Suprapubic skin (tissue), 4 donors: ENCODE results near the gene IFT172.

ENCODE experiments used
- EP300 ChIP-seq: sonication (generic); formaldehyde crosslinking; IDR thresholded peaks from one replicate; pipeline ENCODE4 v1.6.1; 2017; ENCODE audit warnings: antibody characterized with exemption
- POLR2A ChIP-seq, 2 donors: fragments of 450-650 bp; IDR thresholded peaks; one replicate each; pipeline ENCODE4 v1.6.1; 2017; ENCODE audit warnings: antibody characterized with exemption in 2 of 2, mild to moderate bottlenecking in 2 of 2, moderate library complexity in 2 of 2
- POLR2AphosphoS5 ChIP-seq, 3 donors: sonication (generic); formaldehyde crosslinking; IDR thresholded peaks; one replicate each; pipeline ENCODE4 v1.6.1; 2017; ENCODE audit warnings: antibody characterized with exemption in 3 of 3
- TF ChIP-seq, protein P1 (sequence below), 2 donors: fragments of 200-600 bp in 1 of 2; fragments of 450-650 bp in 1 of 2; sonication (generic) in 1 of 2; IDR thresholded peaks; one replicate each; pipeline ENCODE4 v1.5.1; 2016 to 2019; ENCODE audit warnings: antibody characterized with exemption in 2 of 2, mild to moderate bottlenecking in 1 of 2, moderate library complexity in 1 of 2

- TF ChIP-seq, protein P1, sequence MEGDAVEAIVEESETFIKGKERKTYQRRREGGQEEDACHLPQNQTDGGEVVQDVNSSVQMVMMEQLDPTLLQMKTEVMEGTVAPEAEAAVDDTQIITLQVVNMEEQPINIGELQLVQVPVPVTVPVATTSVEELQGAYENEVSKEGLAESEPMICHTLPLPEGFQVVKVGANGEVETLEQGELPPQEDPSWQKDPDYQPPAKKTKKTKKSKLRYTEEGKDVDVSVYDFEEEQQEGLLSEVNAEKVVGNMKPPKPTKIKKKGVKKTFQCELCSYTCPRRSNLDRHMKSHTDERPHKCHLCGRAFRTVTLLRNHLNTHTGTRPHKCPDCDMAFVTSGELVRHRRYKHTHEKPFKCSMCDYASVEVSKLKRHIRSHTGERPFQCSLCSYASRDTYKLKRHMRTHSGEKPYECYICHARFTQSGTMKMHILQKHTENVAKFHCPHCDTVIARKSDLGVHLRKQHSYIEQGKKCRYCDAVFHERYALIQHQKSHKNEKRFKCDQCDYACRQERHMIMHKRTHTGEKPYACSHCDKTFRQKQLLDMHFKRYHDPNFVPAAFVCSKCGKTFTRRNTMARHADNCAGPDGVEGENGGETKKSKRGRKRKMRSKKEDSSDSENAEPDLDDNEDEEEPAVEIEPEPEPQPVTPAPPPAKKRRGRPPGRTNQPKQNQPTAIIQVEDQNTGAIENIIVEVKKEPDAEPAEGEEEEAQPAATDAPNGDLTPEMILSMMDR (IDR thresholded peaks at IDR 0.05) = no peak
- no peak for TF ChIP-seq POLR2A (IDR thresholded peaks at IDR 0.05)
- TF ChIP-seq POLR2AphosphoS5 (IDR thresholded peaks at IDR 0.05) = no peak
- TF ChIP-seq EP300 = no peak
Measured at GRCh38 chr2:27446057-27446456, 43.5 kb downstream of the IFT172 start.
